HG03439 (cell line): ENCODE measurements around the gene RAD51B.

Source experiments
- ATAC-seq: cut with Tn5 transposase; IDR thresholded peaks from one replicate; pipeline ENCODE4 v1.9.1; 2021; ENCODE audit warnings: mild to moderate bottlenecking, moderate library complexity; ENCODE audit not compliant: unreplicated experiment

RAD51B gene

DNA sequence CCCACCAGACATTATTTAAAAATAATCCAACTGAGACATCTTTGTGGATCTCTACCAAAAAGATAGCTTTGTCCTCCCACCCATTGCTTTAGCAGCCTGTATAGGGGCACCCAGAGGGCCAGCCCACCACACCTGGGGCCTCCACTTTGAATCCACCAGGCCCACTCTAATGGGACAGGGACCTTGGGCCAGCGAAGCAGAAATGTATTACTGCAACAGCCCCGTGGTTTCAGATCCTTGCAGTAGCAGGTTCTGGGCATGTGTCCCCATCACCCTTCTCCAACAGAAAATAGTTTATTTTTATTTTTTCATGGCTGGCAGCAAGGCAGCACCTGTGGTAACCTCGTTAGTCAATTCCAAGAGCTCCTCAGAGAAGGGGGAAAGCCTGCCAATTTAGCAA lies 754.9 kb downstream of the RAD51B start:
- ATAC-seq: no peak

DNA sequence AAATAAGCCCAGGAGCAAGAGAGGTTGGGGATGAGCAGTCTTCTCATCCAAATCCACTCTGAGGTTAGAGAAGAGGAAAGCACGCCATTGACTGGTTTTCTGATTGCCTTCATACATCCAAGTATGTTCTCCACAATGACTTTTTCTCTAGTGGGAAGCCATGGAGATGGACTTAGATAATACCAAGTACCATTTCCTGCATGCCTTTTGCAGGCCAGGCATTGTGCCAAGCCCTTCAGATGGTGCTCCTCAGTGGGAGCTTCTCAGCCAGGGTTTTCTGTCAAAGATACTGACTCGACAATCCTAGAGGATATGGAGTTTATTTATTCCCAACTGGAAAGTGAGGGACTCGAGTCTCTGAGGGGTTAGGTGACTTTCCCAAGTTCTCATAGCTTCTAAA lies 755.3 kb downstream of the RAD51B start:
- no peak for ATAC-seq

GRCh38 chr14:68575426-68575825 lies 755.8 kb downstream of the RAD51B start:
- ATAC-seq: no peak

GRCh38 chr14:68576031-68576430 lies 756.5 kb downstream of the RAD51B start:
- ATAC-seq: no peak

- no peak for ATAC-seq
Observed at GRCh38 chr14:68576496-68577244, 757.1 kb downstream of the RAD51B start.

GRCh38 chr14:68577802-68578541 lies 758.4 kb downstream of the RAD51B start:
- no peak for ATAC-seq

DNA sequence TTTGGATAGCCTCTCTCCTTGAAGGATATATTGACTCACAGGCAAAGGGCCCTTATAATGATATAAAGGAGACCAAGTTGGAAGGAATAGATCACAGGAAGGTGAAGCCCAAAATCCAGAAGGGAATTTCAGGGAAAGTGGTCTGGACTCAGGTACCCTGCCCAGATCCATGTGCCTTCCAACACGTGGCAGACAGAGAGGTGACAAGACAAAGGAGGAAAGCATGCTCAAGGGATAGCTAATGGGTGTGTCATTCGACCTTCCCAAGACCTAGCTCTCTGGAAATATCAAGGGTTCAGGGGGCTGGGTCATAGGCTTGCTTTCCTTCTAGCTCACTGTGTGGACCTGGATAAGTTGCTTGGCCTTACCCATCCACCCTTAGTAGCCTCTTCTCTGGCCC lies 759.0 kb downstream of the RAD51B start:
- ATAC-seq: no peak

GRCh38 chr14:68580096-68580645 lies 760.6 kb downstream of the RAD51B start:
- ATAC-seq: no peak

DNA sequence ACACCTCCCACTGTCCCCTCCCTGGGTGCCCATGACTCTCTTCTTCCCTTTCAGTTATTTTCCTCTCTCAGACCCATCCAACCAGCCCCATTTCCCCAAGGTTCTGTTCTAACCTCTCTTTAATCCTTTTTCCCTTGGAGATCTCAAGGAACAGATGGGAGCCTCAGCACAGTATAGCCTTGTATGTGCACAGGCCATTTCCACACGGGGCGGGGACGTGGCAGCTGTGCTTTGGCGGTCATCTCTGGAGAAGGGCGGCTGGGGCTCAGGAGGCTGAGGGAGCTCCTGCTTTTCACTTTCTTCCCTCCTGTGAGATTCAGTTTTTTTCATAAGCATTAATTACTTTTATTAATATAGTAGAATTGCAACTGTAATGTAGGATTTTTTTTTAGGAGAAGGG lies 761.1 kb downstream of the RAD51B start:
- no peak for ATAC-seq

- ATAC-seq: no peak
Observed at GRCh38 chr14:68583548-68584280, 764.1 kb downstream of the RAD51B start.

DNA sequence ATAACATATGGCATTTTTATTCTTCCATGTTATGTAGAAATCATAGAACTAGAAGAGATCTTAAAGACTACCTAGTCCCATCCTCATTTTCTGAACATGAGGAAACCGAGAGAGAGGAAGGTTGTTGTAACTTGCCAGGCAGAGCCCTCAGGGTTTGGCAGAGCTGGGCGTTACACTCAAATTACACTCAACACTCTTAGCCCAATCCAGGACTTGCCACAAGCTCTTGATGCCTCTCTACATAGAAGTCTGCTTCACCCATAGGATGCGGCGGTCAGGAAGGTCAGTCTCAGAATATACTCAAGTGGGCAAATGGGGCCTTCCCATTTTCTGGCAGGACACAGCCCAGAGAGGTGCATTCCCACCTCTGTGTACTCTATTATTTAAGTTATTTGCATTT lies 765.2 kb downstream of the RAD51B start:
- no peak for ATAC-seq

- no peak for ATAC-seq
Observed at GRCh38 chr14:68585690-68586089, 766.1 kb downstream of the RAD51B start.

DNA sequence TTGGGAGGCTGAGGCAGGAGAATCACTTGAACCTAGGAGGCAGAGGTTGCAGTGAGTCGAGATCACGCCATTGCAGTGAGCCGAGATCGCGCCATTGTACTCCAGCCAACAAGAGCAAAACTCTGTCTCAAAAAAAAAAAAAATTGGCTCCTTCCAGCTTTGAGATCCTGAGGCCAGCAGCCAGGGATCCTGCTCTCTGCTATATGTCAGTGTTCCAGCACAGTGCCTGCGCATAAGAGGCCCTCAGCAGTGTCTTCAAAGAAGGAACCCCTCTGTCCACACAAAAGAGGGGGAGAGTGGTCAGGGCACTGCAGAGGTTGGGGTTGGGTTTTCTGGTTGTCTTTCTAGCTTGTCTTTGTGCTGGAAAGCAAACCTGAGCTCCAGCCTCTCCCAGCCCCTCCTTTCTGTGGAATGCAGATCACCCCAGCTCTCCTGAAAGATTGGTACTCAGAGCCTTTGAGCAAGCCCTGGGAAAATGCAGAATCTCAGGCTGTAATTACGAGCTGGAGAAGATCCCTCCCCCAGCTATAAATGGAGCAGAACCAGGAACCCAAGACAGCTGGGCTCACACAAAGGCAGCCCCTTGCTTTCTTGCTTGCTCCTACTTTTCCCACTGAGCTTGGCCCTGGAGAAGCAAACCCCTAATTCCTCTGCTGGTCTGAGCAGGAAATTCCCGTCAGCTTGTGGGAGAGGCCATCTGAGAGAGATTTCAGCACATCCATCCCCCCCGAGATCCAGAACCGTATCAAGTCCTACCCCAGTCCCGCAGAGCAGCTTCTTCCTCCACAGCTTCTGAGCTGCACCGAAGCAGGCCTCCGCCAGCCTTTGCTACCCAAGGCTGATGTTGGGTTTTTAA lies 767.5 kb downstream of the RAD51B start:
- ATAC-seq: no peak

GRCh38 chr14:68587931-68588330 lies 768.4 kb downstream of the RAD51B start:
- ATAC-seq: no peak

GRCh38 chr14:68589447-68590200 lies 770.0 kb downstream of the RAD51B start:
- ATAC-seq: no peak

- no peak for ATAC-seq
Observed at GRCh38 chr14:68590201-68590522, 770.6 kb downstream of the RAD51B start.

- no peak for ATAC-seq
Observed at GRCh38 chr14:68591786-68592185, 772.2 kb downstream of the RAD51B start.

GRCh38 chr14:68592948-68593556 lies 773.5 kb downstream of the RAD51B start:
- ATAC-seq: no peak

- ATAC-seq: no peak
Observed at GRCh38 chr14:68593806-68594536, 774.4 kb downstream of the RAD51B start.
